H9 (cell line): ENCODE measurements around the gene AKR1C3. TPM values are rescaled to one million over a fixed set of nuclear protein-coding genes. Genes with fewer than 3 reads are reported as not detected.

Experiments
- DNase-seq: peaks from one replicate; pipeline ENCODE4 v3.0.0-alpha.2; 2017
- H2AFZ ChIP-seq: one replicate; pipeline ENCODE4 v1.6.1; 2013; ENCODE audit warnings: mild to moderate bottlenecking, low read length, control low read depth, moderate library complexity
- H2AK5ac ChIP-seq: 2 replicates; pipeline ENCODE4 v1.6.1; 2013; ENCODE audit warnings: low read length, control low read depth, mixed read lengths; ENCODE audit not compliant: insufficient read length
- H2BK120ac ChIP-seq: one replicate; pipeline ENCODE4 v1.6.1; 2013; ENCODE audit warnings: low read depth, mild to moderate bottlenecking, low read length, control low read depth, inconsistent platforms; ENCODE audit not compliant: poor library complexity, severe bottlenecking
- H2BK12ac ChIP-seq: 2 replicates; pipeline ENCODE4 v1.6.1; 2013; ENCODE audit warnings: low read length, control low read depth, mixed read lengths, low read depth; ENCODE audit not compliant: insufficient read length
- H2BK15ac ChIP-seq: 2 replicates; pipeline ENCODE4 v1.6.1; 2013; ENCODE audit warnings: low read depth, low read length, control low read depth
- H2BK20ac ChIP-seq: one replicate; pipeline ENCODE4 v1.6.1; 2013; ENCODE audit warnings: low read depth, mild to moderate bottlenecking, low read length, control low read depth, inconsistent platforms; ENCODE audit not compliant: poor library complexity, severe bottlenecking
- H2BK5ac ChIP-seq: 2 replicates; pipeline ENCODE4 v1.6.1; 2013; ENCODE audit warnings: low read length, control low read depth, mixed read lengths; ENCODE audit not compliant: insufficient read length
- H3K14ac ChIP-seq: 2 replicates; pipeline ENCODE4 v1.6.1; 2013; ENCODE audit warnings: low read length, control low read depth; ENCODE audit not compliant: insufficient read depth
- H3K18ac ChIP-seq: 2 replicates; pipeline ENCODE4 v1.6.1; 2013; ENCODE audit warnings: low read depth, mild to moderate bottlenecking, mixed read lengths, low read length, control low read depth; ENCODE audit not compliant: insufficient read length
- H3K23ac ChIP-seq: 2 replicates; pipeline ENCODE4 v1.6.1; 2013; ENCODE audit warnings: low read length, control low read depth, mixed read lengths, low read depth; ENCODE audit not compliant: insufficient read length
- H3K23me2 ChIP-seq: 2 replicates; pipeline ENCODE4 v1.6.1; 2013; ENCODE audit warnings: low read depth, mild to moderate bottlenecking, mixed read lengths, low read length, control low read depth; ENCODE audit not compliant: insufficient read length, poor library complexity, severe bottlenecking
- H3K27ac ChIP-seq: 2 replicates; pipeline ENCODE4 v1.5.1; 2013; ENCODE audit warnings: low read length, control low read depth, mixed read lengths, low read depth; ENCODE audit not compliant: insufficient read length
- H3K27me3 ChIP-seq: 2 replicates; pipeline ENCODE4 v1.6.1; 2013; ENCODE audit warnings: low read length, control low read depth, inconsistent platforms; ENCODE audit not compliant: insufficient read depth
- H3K4ac ChIP-seq: 2 replicates; pipeline ENCODE4 v1.6.1; 2013; ENCODE audit warnings: low read depth, mild to moderate bottlenecking, control low read depth, inconsistent platforms, low read length, moderate library complexity
- H3K4me1 ChIP-seq: 2 replicates; pipeline ENCODE4 v1.6.1; 2013; ENCODE audit warnings: low read length, control low read depth, inconsistent platforms; ENCODE audit not compliant: insufficient read depth
- H3K4me2 ChIP-seq: 2 replicates; pipeline ENCODE4 v1.6.1; 2013; ENCODE audit warnings: low read length, control low read depth, mixed read lengths; ENCODE audit not compliant: insufficient read length, insufficient read depth
- H3K56ac ChIP-seq: 2 replicates; pipeline ENCODE4 v1.6.1; 2013; ENCODE audit warnings: low read depth, mild to moderate bottlenecking, mixed read lengths, low read length, control low read depth; ENCODE audit not compliant: insufficient read length
- H3K79me1 ChIP-seq: 2 replicates; pipeline ENCODE4 v1.6.1; 2013; ENCODE audit warnings: low read depth, mild to moderate bottlenecking, moderate library complexity, low read length, control low read depth, inconsistent platforms; ENCODE audit not compliant: insufficient read depth, poor library complexity, severe bottlenecking
- H3K79me2 ChIP-seq: 2 replicates; pipeline ENCODE4 v1.6.1; 2013; ENCODE audit warnings: low read length, control low read depth, inconsistent platforms; ENCODE audit not compliant: insufficient read depth
- H3K9ac ChIP-seq: 2 replicates; pipeline ENCODE4 v1.6.1; 2013; ENCODE audit warnings: low read length, control low read depth, mixed read lengths; ENCODE audit not compliant: insufficient read length; ENCODE audit errors: extremely low read depth
- H3K9me3 ChIP-seq: one replicate; pipeline ENCODE4 v1.6.1; 2013; ENCODE audit warnings: low read depth, low read length, inconsistent platforms; ENCODE audit not compliant: control insufficient read depth
- H3T11ph ChIP-seq: one replicate; pipeline ENCODE4 v1.6.1; 2013; ENCODE audit warnings: mild to moderate bottlenecking, low read length, control low read depth, inconsistent platforms
- H4K20me1 ChIP-seq: one replicate; pipeline ENCODE4 v1.6.1; 2013; ENCODE audit not compliant: control insufficient read depth, insufficient read length, insufficient read depth
- H4K5ac ChIP-seq: 2 replicates; pipeline ENCODE4 v1.6.1; 2013; ENCODE audit warnings: low read depth, mild to moderate bottlenecking, mixed read lengths, low read length, control low read depth; ENCODE audit not compliant: insufficient read length
- H4K8ac ChIP-seq: replicated peaks from 2 replicates; pipeline ENCODE4 v1.6.1; 2013; ENCODE audit warnings: low read length, control low read depth, mixed read lengths, low read depth; ENCODE audit not compliant: insufficient read length
- H4K91ac ChIP-seq: 2 replicates; pipeline ENCODE4 v1.6.1; 2013; ENCODE audit warnings: low read depth, mild to moderate bottlenecking, moderate library complexity, mixed read lengths, low read length, control low read depth; ENCODE audit not compliant: insufficient read length
- H3K27ac Mint-ChIP-seq, 3 experiments: 2 replicates in 2 of 3; 3 replicates in 1 of 3; pipeline ENCODE4 v1.8.0; 2020 to 2021; ENCODE audit warnings: mixed read lengths in 3 of 3, mild to moderate bottlenecking in 1 of 3, moderate library complexity in 1 of 3
- H3K27me3 Mint-ChIP-seq: 2 replicates; pipeline ENCODE4 v1.8.0; 2021; ENCODE audit warnings: low read depth, mild to moderate bottlenecking, moderate library complexity, mixed read lengths
- H3K36me3 Mint-ChIP-seq, 3 experiments: 2 replicates in 2 of 3; 3 replicates in 1 of 3; pipeline ENCODE4 v1.8.0; 2020 to 2021; ENCODE audit warnings: low read depth in 3 of 3, mixed read lengths in 3 of 3; ENCODE audit not compliant: insufficient read depth in 1 of 3
- H3K4me1 Mint-ChIP-seq, 2 experiments: 2 replicates each; pipeline ENCODE4 v1.8.0; 2020; ENCODE audit warnings: mixed read lengths in 2 of 2
- H3K4me3 Mint-ChIP-seq, 2 experiments: 2 replicates in 1 of 2; 3 replicates in 1 of 2; pipeline ENCODE4 v1.8.0; 2020 to 2021; ENCODE audit warnings: mild to moderate bottlenecking in 2 of 2, mixed read lengths in 2 of 2, moderate library complexity in 1 of 2
- H3K9me3 Mint-ChIP-seq, 2 experiments: 2 replicates in 1 of 2; 3 replicates in 1 of 2; pipeline ENCODE4 v1.8.0; 2020; ENCODE audit warnings: mild to moderate bottlenecking in 2 of 2, mixed read lengths in 2 of 2, moderate library complexity in 1 of 2
- CTCF ChIP-seq: fragments of 200-600 bp; sonication (generic); conservative IDR thresholded peaks from 3 replicates; pipeline ENCODE4 v1.8.0; 2021; ENCODE audit warnings: antibody characterized with exemption, mild to moderate bottlenecking
- WGBS: extraction: QIAGEN DNeasy Blood & Tissue Kit; methylation state at CpG from one replicate; pipeline ENCODE4 v1.1.7; 2013; ENCODE audit warnings: missing lambda C conversion rate, low lambda C conversion rate, mixed read lengths; ENCODE audit not compliant: insufficient read length; ENCODE audit errors: extremely low coverage; 5-methylcytosine and 5-hydroxymethylcytosine counted together
- total RNA-seq: library from RNA; stranded (reverse); gene quantifications from 2 replicates; pipeline ENCODE4 v1.2.1, GENCODE V29; 2021

AKR1C3 gene
- total RNA-seq, 1 experiment from 2014 or later, result 2.1 TPM

GRCh38 chr10:5106553-5106952, 12.3 kb downstream of the AKR1C3 start:
- Histone ChIP-seq H3K27ac (no peak overlapping the region), H4K8ac (no peak overlapping the region), H4K91ac (no peak overlapping the region), H3K4ac (no peak overlapping the region), H4K5ac (no peak overlapping the region), H3K79me1 (no peaks in the 10 kb centered on the region), H4K20me1 (no peaks in the 10 kb centered on the region), H2AFZ (no peak overlapping the region), H2BK12ac (no peak overlapping the region), H3K23ac (no peak overlapping the region), H3K18ac (no peak overlapping the region), H2BK20ac (no peak overlapping the region), H3K4me2 (no peak overlapping the region), H2AK5ac (no peak overlapping the region), H3T11ph (no peak overlapping the region), H2BK15ac (no peak overlapping the region), H3K23me2 (no peaks in the 10 kb centered on the region), H2BK5ac (no peak overlapping the region), H3K27me3 (no peaks in the 10 kb centered on the region), H3K14ac (no peak overlapping the region), H3K9ac (no peak overlapping the region), H2BK120ac (no peak overlapping the region), H3K9me3 (no peaks in the 10 kb centered on the region), H3K79me2 (no peaks in the 10 kb centered on the region), H3K56ac (no peak overlapping the region), H3K4me1 (no peaks in the 10 kb centered on the region)
- Mint-ChIP-seq H3K27ac (no peak overlapping the region), H3K9me3 (peaks cover 40 to 61% of the 10 kb centered on the region in 2 experiments), H3K4me3 (no peak overlapping the region), H3K4me1 (no peaks in the 10 kb centered on the region), H3K36me3 (peaks cover 9 to 14% (median 9%) of the 10 kb centered on the region in 3 experiments), H3K27me3 (no peaks in the 10 kb centered on the region; the same call in none of the 2 replicates)
- DNase-seq, result no peak
- no peak for TF ChIP-seq CTCF
- no CpG with 5 or more reads among the region's 1 CpG for WGBS
